ENCODE measurements around the gene THEMIS. TPM values are rescaled to one million over a fixed set of nuclear protein-coding genes. Genes with fewer than 3 reads are reported as not detected.
"Not testable (repeated sequence)": the region's sequence is repeated elsewhere in the genome, so short reads cannot be mapped to it uniquely, and the experiment has no call there.

THEMIS gene
- total and polyA plus RNA-seq, 10 donors = 0.80 to 17.8 (median 12.7) TPM

DNA sequence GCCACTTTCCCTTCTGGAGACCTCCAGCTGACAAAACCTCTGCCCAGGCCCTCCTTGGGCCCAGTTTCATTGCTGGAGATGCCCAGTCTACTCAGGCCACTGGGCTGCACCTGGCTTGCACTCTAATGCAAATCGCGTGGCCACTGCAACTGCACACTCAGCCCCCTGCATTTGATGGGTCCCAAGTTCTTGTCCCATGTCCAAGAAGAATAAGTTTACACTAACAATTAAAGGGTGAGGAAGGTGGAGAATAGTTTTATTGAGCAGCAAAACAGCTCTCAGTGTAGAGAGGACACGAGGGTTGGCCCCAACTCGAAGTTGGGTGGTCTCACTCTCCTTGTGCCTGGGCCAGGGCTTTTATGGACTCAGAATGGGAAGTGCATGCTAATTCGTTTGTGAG is 31.9 kb upstream of the THEMIS start:
- TF ChIP-seq, protein P1, sequence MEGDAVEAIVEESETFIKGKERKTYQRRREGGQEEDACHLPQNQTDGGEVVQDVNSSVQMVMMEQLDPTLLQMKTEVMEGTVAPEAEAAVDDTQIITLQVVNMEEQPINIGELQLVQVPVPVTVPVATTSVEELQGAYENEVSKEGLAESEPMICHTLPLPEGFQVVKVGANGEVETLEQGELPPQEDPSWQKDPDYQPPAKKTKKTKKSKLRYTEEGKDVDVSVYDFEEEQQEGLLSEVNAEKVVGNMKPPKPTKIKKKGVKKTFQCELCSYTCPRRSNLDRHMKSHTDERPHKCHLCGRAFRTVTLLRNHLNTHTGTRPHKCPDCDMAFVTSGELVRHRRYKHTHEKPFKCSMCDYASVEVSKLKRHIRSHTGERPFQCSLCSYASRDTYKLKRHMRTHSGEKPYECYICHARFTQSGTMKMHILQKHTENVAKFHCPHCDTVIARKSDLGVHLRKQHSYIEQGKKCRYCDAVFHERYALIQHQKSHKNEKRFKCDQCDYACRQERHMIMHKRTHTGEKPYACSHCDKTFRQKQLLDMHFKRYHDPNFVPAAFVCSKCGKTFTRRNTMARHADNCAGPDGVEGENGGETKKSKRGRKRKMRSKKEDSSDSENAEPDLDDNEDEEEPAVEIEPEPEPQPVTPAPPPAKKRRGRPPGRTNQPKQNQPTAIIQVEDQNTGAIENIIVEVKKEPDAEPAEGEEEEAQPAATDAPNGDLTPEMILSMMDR (IDR thresholded peaks at IDR 0.05 in 8 of 11, conservative IDR thresholded peaks at IDR 0.05 in 3 of 11) = no peak
- TF ChIP-seq POLR2AphosphoS5 (IDR thresholded peaks at IDR 0.05) (no peak), POLR2A (IDR thresholded peaks at IDR 0.05) (no peak)
- no peaks in the 10 kb centered on the region for H3K27me3 ChIP-seq (replicated peaks in 1 of 7)
- no peak overlapping the region for H3K4me3 ChIP-seq
- peaks cover 0 to 27% (median 13%) of the 10 kb centered on the region in 8 donors for H3K9me3 ChIP-seq
- intact Hi-C loops (cut with DNase I; ENCODE audit: low total_unique reads) = no loop called here
- H3K36me3 ChIP-seq = no peaks in the 10 kb centered on the region
- no peaks in the 10 kb centered on the region for H3K4me1 ChIP-seq
- WGBS, 5 donors = 75 to 87% (median 86%) methylated on average over 5 of the region's 5 CpGs
- peak overlapping the region in 1 of 8 donors; percentile 0 for H3K27ac ChIP-seq
- no peak for DNase-seq

DNA sequence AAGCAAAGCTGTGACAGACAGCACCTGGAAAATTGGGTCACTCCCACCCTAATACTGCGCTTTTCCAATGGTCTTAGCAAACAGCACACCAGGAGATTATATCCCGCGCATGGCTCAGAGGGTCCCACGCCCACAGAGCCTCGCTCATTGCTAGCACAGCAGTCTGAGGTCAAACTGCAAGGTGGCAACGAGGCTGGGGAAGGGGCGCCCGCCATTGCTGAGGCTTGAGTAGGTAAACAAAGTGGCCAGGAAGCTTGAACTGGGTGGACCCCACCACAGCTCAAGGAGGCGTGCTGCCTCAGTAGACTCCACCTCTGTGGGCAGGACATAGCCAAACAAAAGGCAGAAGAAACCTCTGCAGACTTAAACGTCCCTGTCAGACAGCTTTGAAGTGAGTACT is 25.6 kb upstream of the THEMIS start:
- H3K4me3 ChIP-seq; H3K4me1 ChIP-seq; H3K27me3 ChIP-seq (replicated peaks in 1 of 7); DNase-seq; H3K36me3 ChIP-seq; intact Hi-C loops (cut with DNase I; ENCODE audit: low total_unique reads); H3K27ac ChIP-seq: not testable (repeated sequence)
- WGBS, 5 donors = 88 to 94% (median 89%) methylated on average over 9 to 10 of the region's 10 CpGs
- peaks cover 0 to 27% (median 13%) of the 10 kb centered on the region in 8 donors for H3K9me3 ChIP-seq

- DNase-seq = no peak
- intact Hi-C loops (cut with DNase I; ENCODE audit: low total_unique reads) = no loop called here
- H3K4me3 ChIP-seq = no peak overlapping the region
- no peak overlapping the region for H3K27ac ChIP-seq
- no peaks in the 10 kb centered on the region for H3K36me3 ChIP-seq
- peaks cover 0 to 3% (median 0%) of the 10 kb centered on the region in 6 donors for H3K4me1 ChIP-seq
- TF ChIP-seq, protein P1 (IDR thresholded peaks at IDR 0.05 in 8 of 11, conservative IDR thresholded peaks at IDR 0.05 in 3 of 11) = no peak
- TF ChIP-seq POLR2AphosphoS5 (IDR thresholded peaks at IDR 0.05) (no peak), POLR2A (IDR thresholded peaks at IDR 0.05) (no peak)
- WGBS, 5 donors = 78 to 92% (median 80%) methylated on average over 2 of the region's 2 CpGs
- no peaks in the 10 kb centered on the region for H3K27me3 ChIP-seq (replicated peaks in 1 of 7)
- H3K9me3 ChIP-seq = peaks cover 0 to 26% (median 13%) of the 10 kb centered on the region in 8 donors
These were observed 23.6 kb upstream of the THEMIS start for GRCh38 chr6:127924440-127924839.

DNA sequence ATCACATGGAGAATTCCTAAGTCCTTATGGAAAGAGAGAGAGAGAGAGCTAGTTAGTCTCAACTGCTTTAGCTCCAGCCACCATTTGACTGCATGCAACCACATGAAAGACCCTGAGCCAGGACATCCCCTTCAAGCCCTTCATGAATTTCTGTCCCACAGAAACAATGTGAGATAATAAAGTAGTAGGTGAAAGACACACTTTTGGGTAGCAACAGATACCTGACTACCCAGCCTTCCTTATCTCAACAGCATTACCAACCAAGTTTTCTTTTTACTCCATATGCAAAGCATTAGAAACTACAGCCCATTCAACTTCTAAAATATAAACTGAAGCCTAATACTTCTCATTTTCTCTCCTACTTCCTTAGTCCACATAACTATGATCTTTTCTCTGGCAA is 23.2 kb upstream of the THEMIS start:
- no peak overlapping the region for H3K27ac ChIP-seq
- no peaks in the 10 kb centered on the region for H3K27me3 ChIP-seq (replicated peaks in 1 of 7)
- no peak for DNase-seq
- no peak overlapping the region for H3K4me3 ChIP-seq
- TF ChIP-seq POLR2A (IDR thresholded peaks at IDR 0.05) = no peak
- peaks cover 0 to 7% (median 0%) of the 10 kb centered on the region in 6 donors for H3K4me1 ChIP-seq
- no peaks in the 10 kb centered on the region for H3K36me3 ChIP-seq
- peaks cover 0 to 26% (median 13%) of the 10 kb centered on the region in 8 donors for H3K9me3 ChIP-seq
- intact Hi-C loops (cut with DNase I; ENCODE audit: low total_unique reads) = no loop called here

GRCh38 chr6:127923135-127923534 is 22.3 kb upstream of the THEMIS start:
- intact Hi-C loops (cut with DNase I; ENCODE audit: low total_unique reads) = no loop called here
- DNase-seq = no peak
- no peak overlapping the region for H3K4me3 ChIP-seq
- H3K36me3 ChIP-seq = no peaks in the 10 kb centered on the region
- 52 to 73% (median 71%) methylated on average over 2 of the region's 2 CpGs for WGBS, 5 donors
- peaks cover 0 to 7% (median 0%) of the 10 kb centered on the region in 6 donors for H3K4me1 ChIP-seq
- H3K27ac ChIP-seq = no peak overlapping the region
- peaks cover 0 to 21% (median 11%) of the 10 kb centered on the region in 8 donors for H3K9me3 ChIP-seq
- no peaks in the 10 kb centered on the region for H3K27me3 ChIP-seq (replicated peaks in 1 of 7)
- TF ChIP-seq POLR2A (IDR thresholded peaks at IDR 0.05) = no peak

DNA sequence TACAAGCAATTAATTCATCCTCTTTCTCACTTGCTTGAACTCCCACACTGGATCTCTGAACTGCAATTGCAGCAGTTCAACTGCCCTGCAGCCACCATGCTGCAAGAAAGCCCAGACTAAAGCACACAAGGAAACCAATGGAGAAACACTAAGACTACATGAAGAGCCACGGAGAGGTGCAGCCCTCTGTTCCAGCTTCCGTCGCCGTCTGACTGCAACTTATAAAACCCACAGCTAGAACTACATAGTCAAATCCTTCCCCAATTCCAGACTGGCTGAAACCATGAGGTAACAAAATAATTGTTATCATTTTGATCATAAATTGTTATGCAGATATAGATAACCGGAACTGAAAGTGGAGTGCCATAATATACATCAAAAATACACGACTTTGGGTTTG is 21.1 kb upstream of the THEMIS start:
- DNase-seq = no peak
- Histone ChIP-seq H3K4me1 (peaks cover 0 to 7% (median 0%) of the 10 kb centered on the region in 6 donors), H3K36me3 (no peaks in the 10 kb centered on the region), H3K4me3 (no peak overlapping the region), H3K27ac (no peak overlapping the region), H3K27me3 (replicated peaks in 1 of 7) (no peaks in the 10 kb centered on the region), H3K9me3 (peaks cover 0 to 16% (median 11%) of the 10 kb centered on the region in 8 donors)
- TF ChIP-seq, protein P1 (IDR thresholded peaks at IDR 0.05 in 8 of 11, conservative IDR thresholded peaks at IDR 0.05 in 3 of 11) = no peak
- 88 to 97% (median 94%) methylated on average over 6 of the region's 6 CpGs for WGBS, 5 donors
- intact Hi-C loops (cut with DNase I; ENCODE audit: low total_unique reads) = no loop called here

Data from spleen (tissue), 11 donors.